ENCODE measurements around the gene RASSF5.

DNA sequence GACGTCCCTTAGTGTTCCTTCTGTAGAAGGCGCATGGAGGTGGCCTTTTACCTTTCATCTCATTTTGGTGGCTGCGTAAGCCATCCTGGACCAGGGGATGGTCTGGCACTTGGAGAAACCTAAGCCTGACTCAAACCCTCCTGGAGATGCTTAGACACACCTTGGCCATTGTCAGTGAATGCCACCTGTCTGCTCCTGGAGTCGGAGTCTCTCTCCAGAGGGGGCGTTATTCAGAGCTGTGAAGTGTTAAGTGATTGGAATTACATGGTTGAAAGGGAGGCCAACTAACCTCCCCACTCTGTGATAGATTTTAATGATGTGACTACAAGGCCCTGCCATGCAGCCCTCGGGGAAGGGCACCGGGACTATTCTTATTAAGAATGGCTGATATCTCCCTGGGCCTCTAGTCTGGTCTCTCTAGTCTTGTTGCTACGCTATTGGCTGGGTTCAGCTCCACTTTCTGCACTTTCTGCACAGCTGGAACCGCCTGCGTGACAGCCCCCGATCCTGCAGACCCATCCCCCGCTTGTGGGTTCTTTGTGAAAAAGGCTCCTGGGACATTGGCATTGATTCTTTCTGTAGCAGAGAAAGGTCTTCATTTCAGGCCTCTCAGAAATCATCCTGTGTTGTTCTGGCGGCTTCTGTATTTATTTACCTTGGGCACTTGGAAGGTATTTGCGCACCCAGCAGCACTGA is 4.2 kb downstream of the RASSF5 start:
- TF ChIP-seq ZNF274 (IDR thresholded peaks at IDR 0.05; ENCODE audit: low read depth, low read length) (no peak), SUZ12 (IDR thresholded peaks at IDR 0.05; ENCODE audit: extremely low read depth, insufficient read depth, insufficient read length) (no peak)
